Measurements from ENCODE around the gene BMPR1B. TPM values are rescaled to one million over a fixed set of nuclear protein-coding genes. Genes with fewer than 3 reads are reported as not detected.
"Not testable (repeated sequence)": the region's sequence is repeated elsewhere in the genome, so short reads cannot be mapped to it uniquely, and the experiment has no call there.

Gene BMPR1B
- polyA plus RNA-seq, 1 experiment: 0.07 TPM

GRCh38 chr4:95058991-95059390 is 301.2 kb downstream of the BMPR1B start:
- DNase-seq (ENCODE audit: low read depth): no peak
- no peaks in the 10 kb centered on the region for H3K27me3 ChIP-seq (ENCODE audit: control insufficient read depth, insufficient read depth, low read length)
- ChIA-PET CTCF (no interaction called here), POLR2A (no interaction called here)
- no peaks in the 10 kb centered on the region for H3K36me3 ChIP-seq (ENCODE audit: control insufficient read depth, insufficient read depth, low read length)
- no peak for TF ChIP-seq CTCF (IDR thresholded peaks at IDR 0.05; ENCODE audit: insufficient read depth, low read depth, low read length)
- no peak overlapping the region for H3K4me3 ChIP-seq (ENCODE audit: low read depth, low read length)

GRCh38 chr4:95059663-95060062 is 301.9 kb downstream of the BMPR1B start:
- no peak for TF ChIP-seq CTCF (IDR thresholded peaks at IDR 0.05; ENCODE audit: insufficient read depth, low read depth, low read length)
- Histone ChIP-seq H3K27me3 (ENCODE audit: control insufficient read depth, insufficient read depth, low read length) (no peaks in the 10 kb centered on the region), H3K36me3 (ENCODE audit: control insufficient read depth, insufficient read depth, low read length) (no peaks in the 10 kb centered on the region), H3K4me3 (ENCODE audit: low read depth, low read length) (no peak overlapping the region)
- ChIA-PET CTCF (no interaction called here), POLR2A (no interaction called here)
- no peak for DNase-seq (ENCODE audit: low read depth)

GRCh38 chr4:95061220-95061619 is 303.5 kb downstream of the BMPR1B start:
- H3K36me3 ChIP-seq (ENCODE audit: control insufficient read depth, insufficient read depth, low read length): no peaks in the 10 kb centered on the region
- DNase-seq (ENCODE audit: low read depth): no peak
- TF ChIP-seq CTCF (IDR thresholded peaks at IDR 0.05; ENCODE audit: insufficient read depth, low read depth, low read length): no peak
- no peak overlapping the region for H3K4me3 ChIP-seq (ENCODE audit: low read depth, low read length)
- POLR2A ChIA-PET: no interaction called here
- no peaks in the 10 kb centered on the region for H3K27me3 ChIP-seq (ENCODE audit: control insufficient read depth, insufficient read depth, low read length)
- CTCF ChIA-PET: no interaction called here

- H3K4me3 ChIP-seq (ENCODE audit: low read depth, low read length); H3K27me3 ChIP-seq (ENCODE audit: control insufficient read depth, insufficient read depth, low read length); POLR2A ChIA-PET; H3K36me3 ChIP-seq (ENCODE audit: control insufficient read depth, insufficient read depth, low read length); DNase-seq (ENCODE audit: low read depth); CTCF ChIA-PET: not testable (repeated sequence)
Measured at GRCh38 chr4:95061801-95062200, 304.0 kb downstream of the BMPR1B start.

- Histone ChIP-seq H3K4me3 (ENCODE audit: low read depth, low read length) (no peak overlapping the region), H3K27me3 (ENCODE audit: control insufficient read depth, insufficient read depth, low read length) (no peaks in the 10 kb centered on the region), H3K36me3 (ENCODE audit: control insufficient read depth, insufficient read depth, low read length) (no peaks in the 10 kb centered on the region)
- CTCF ChIA-PET: no interaction called here
- no peak for TF ChIP-seq CTCF (IDR thresholded peaks at IDR 0.05; ENCODE audit: insufficient read depth, low read depth, low read length)
- POLR2A ChIA-PET: no interaction called here
- no peak for DNase-seq (ENCODE audit: low read depth)
Measured at GRCh38 chr4:95066050-95066449, 308.3 kb downstream of the BMPR1B start.

GRCh38 chr4:95068401-95068800 is 310.6 kb downstream of the BMPR1B start:
- CTCF ChIA-PET: no interaction called here
- TF ChIP-seq CTCF (IDR thresholded peaks at IDR 0.05; ENCODE audit: insufficient read depth, low read depth, low read length): no peak
- H3K4me3 ChIP-seq (ENCODE audit: low read depth, low read length): no peak overlapping the region
- H3K36me3 ChIP-seq (ENCODE audit: control insufficient read depth, insufficient read depth, low read length): no peaks in the 10 kb centered on the region
- POLR2A ChIA-PET: no interaction called here
- no peak for DNase-seq (ENCODE audit: low read depth)
- H3K27me3 ChIP-seq (ENCODE audit: control insufficient read depth, insufficient read depth, low read length): no peaks in the 10 kb centered on the region
